BLaER1 treated with 17β-estradiol and CSF1 and Interleukin-3, amounts not matched to agents 10 nM and 100 nM (cell line): Measurements from ENCODE around the gene STIM1.
A peak's percentile ranks its signal among the peaks of the same experiment; 100 is the strongest.

Experiments
- H3K27ac ChIP-seq, 11 experiments: shearing (Covaris generic); formaldehyde crosslinking; 2 replicates each; pipeline ENCODE4 v1.8.1; 2022
- H3K27me3 ChIP-seq, 11 experiments: shearing (Covaris generic); formaldehyde crosslinking; 2 replicates each; pipeline ENCODE4 v1.8.1; 2022
- H3K36me3 ChIP-seq, 11 experiments: shearing (Covaris generic); formaldehyde crosslinking; 2 replicates each; pipeline ENCODE4 v1.8.1; 2022
- H3K4me1 ChIP-seq, 10 experiments: shearing (Covaris generic); formaldehyde crosslinking; 2 replicates each; pipeline ENCODE4 v1.8.1; 2022
- H3K4me2 ChIP-seq, 11 experiments: shearing (Covaris generic); formaldehyde crosslinking; 2 replicates each; pipeline ENCODE4 v1.8.1; 2022
- H3K4me3 ChIP-seq, 10 experiments: shearing (Covaris generic); formaldehyde crosslinking; 2 replicates each; pipeline ENCODE4 v1.8.1; 2022
- H3K9ac ChIP-seq, 11 experiments: shearing (Covaris generic); formaldehyde crosslinking; 2 replicates each; pipeline ENCODE4 v1.8.1; 2022
- H3K9me3 ChIP-seq, 11 experiments: shearing (Covaris generic); formaldehyde crosslinking; replicated peaks in 1 of 11; 2 replicates each; pipeline ENCODE4 v1.8.1; 2022
- H4K20me1 ChIP-seq, 11 experiments: shearing (Covaris generic); formaldehyde crosslinking; 2 replicates each; pipeline ENCODE4 v1.8.1; 2022
- Cebpa-rat ChIP-seq, 11 experiments: shearing (Covaris generic); IDR thresholded peaks; 2 replicates each; pipeline ENCODE4 v1.8.1; 2022

The STIM1 gene

GRCh38 chr11:3825473-3826154 is 29.9 kb upstream of the STIM1 start:
- TF ChIP-seq Cebpa-rat (IDR thresholded peaks at IDR 0.05): no peak
- Histone ChIP-seq H3K27ac (peak overlapping the region in 3 of 11 experiments; percentile 2 to 40 (median 26); a peak in 6 of 22 replicates), H3K4me2 (peak overlapping the region in 5 of 11 experiments; percentile 12 to 62 (median 33); a peak in 7 of 22 replicates)

GRCh38 chr11:3826721-3827120 is 28.7 kb upstream of the STIM1 start:
- Histone ChIP-seq H3K27ac (peak overlapping the region in 3 of 11 experiments; percentile 11 to 46 (median 39); a peak in 5 of 22 replicates), H3K4me1 (peaks cover 9 to 97% (median 45%) of the 10 kb centered on the region in 10 experiments; a peak in 19 of 20 replicates), H4K20me1 (peaks cover 34 to 88% (median 68%) of the 10 kb centered on the region in 11 experiments; a peak in 21 of 22 replicates), H3K9ac (peak overlapping the region in 3 of 11 experiments; percentile 5 to 35 (median 23); a peak in 3 of 22 replicates), H3K9me3 (no peaks in the 10 kb centered on the region), H3K27me3 (no peaks in the 10 kb centered on the region), H3K36me3 (peaks cover 56 to 81% (median 74%) of the 10 kb centered on the region in 11 experiments), H3K4me3 (no peak overlapping the region), H3K4me2 (peak overlapping the region in 3 of 11 experiments; percentile 23 to 62 (median 39); a peak in 7 of 22 replicates)
- TF ChIP-seq Cebpa-rat (IDR thresholded peaks at IDR 0.05): no peak

More at GRCh38 chr11:3825473-3826154, 29.9 kb upstream of the STIM1 start:
- Histone ChIP-seq H3K4me1 (peaks cover under 1 to 92% (median 34%) of the 10 kb centered on the region in 10 experiments; a peak in 17 of 20 replicates), H3K36me3 (peaks cover 54 to 70% (median 65%) of the 10 kb centered on the region in 11 experiments), H4K20me1 (peaks cover 23 to 77% (median 57%) of the 10 kb centered on the region in 11 experiments; a peak in 21 of 22 replicates), H3K9me3 (no peaks in the 10 kb centered on the region), H3K27me3 (no peaks in the 10 kb centered on the region), H3K4me3 (no peak overlapping the region), H3K9ac (no peak overlapping the region)

GRCh38 chr11:3827434-3828186 is 27.9 kb upstream of the STIM1 start:
- Histone ChIP-seq H3K9ac (0 out of 22 replicates have a peak overlapping the region, but pooled peaks of 2 of the 11 experiments have one; percentile 22 to 35), H3K9me3 (no peaks in the 10 kb centered on the region), H3K4me1 (peaks cover 14 to 100% (median 54%) of the 10 kb centered on the region in 10 experiments; a peak in 19 of 20 replicates), H3K27me3 (no peaks in the 10 kb centered on the region), H3K4me2 (peak overlapping the region in 3 of 11 experiments; percentile 23 to 62 (median 42); a peak in 6 of 22 replicates), H4K20me1 (peaks cover 42 to 97% (median 77%) of the 10 kb centered on the region in 11 experiments; a peak in 21 of 22 replicates), H3K4me3 (no peak overlapping the region), H3K36me3 (peaks cover 62 to 90% (median 83%) of the 10 kb centered on the region in 11 experiments), H3K27ac (peak overlapping the region in 2 of 11 experiments; percentile 11 to 46; a peak in 2 of 22 replicates)
- no peak for TF ChIP-seq Cebpa-rat (IDR thresholded peaks at IDR 0.05)

GRCh38 chr11:3830088-3830487 is 25.4 kb upstream of the STIM1 start:
- peak overlapping the region in 2 of 11 experiments; percentile 67 to 99; a peak in 3 of 22 replicates for H3K9ac ChIP-seq
- H3K36me3 ChIP-seq: peaks cover 78 to 100% (median 93%) of the 10 kb centered on the region in 11 experiments
- no peaks in the 10 kb centered on the region for H3K9me3 ChIP-seq
- peaks cover 64 to 100% (median 95%) of the 10 kb centered on the region in 11 experiments; a peak in 21 of 22 replicates for H4K20me1 ChIP-seq
- H3K27ac ChIP-seq: peak overlapping the region in 4 of 11 experiments; percentile 8 to 96 (median 94); a peak in 4 of 22 replicates
- no peaks in the 10 kb centered on the region for H3K27me3 ChIP-seq
- H3K4me3 ChIP-seq: 0 out of 20 replicates have a peak overlapping the region, but pooled peaks of 1 of the 10 experiments have one; percentile 18
- no peak for TF ChIP-seq Cebpa-rat (IDR thresholded peaks at IDR 0.05)
- peak overlapping the region in 5 of 11 experiments; percentile 92 to 100 (median 98); a peak in 8 of 22 replicates for H3K4me2 ChIP-seq
- H3K4me1 ChIP-seq: peaks cover 31 to 100% (median 65%) of the 10 kb centered on the region in 10 experiments

- Histone ChIP-seq H3K36me3 (peaks cover 73 to 99% (median 89%) of the 10 kb centered on the region in 11 experiments), H3K4me2 (peak overlapping the region in 10 of 11 experiments; percentile 4 to 100 (median 94); a peak in 16 of 22 replicates), H4K20me1 (peaks cover 70 to 100% (median 90%) of the 10 kb centered on the region in 11 experiments; a peak in 21 of 22 replicates), H3K9me3 (no peaks in the 10 kb centered on the region), H3K27me3 (no peaks in the 10 kb centered on the region), H3K27ac (peak overlapping the region in 10 of 11 experiments; percentile 1 to 96 (median 74); a peak in 16 of 22 replicates), H3K4me1 (peaks cover 37 to 100% (median 69%) of the 10 kb centered on the region in 10 experiments), H3K9ac (peak overlapping the region in 7 of 11 experiments; percentile 2 to 99 (median 43); a peak in 8 of 22 replicates), H3K4me3 (peak overlapping the region in 2 of 10 experiments; percentile 18 to 31; a peak in 3 of 20 replicates)
- no peak for TF ChIP-seq Cebpa-rat (IDR thresholded peaks at IDR 0.05)
Measured at GRCh38 chr11:3830730-3831129, 24.7 kb upstream of the STIM1 start.

- H3K27me3 ChIP-seq: no peaks in the 10 kb centered on the region
- peaks cover 46 to 100% (median 74%) of the 10 kb centered on the region in 10 experiments for H3K4me1 ChIP-seq
- H3K4me3 ChIP-seq: peak overlapping the region in 2 of 10 experiments; percentile 18 to 31; a peak in 3 of 20 replicates
- TF ChIP-seq Cebpa-rat (IDR thresholded peaks at IDR 0.05): no peak
- no peaks in the 10 kb centered on the region for H3K9me3 ChIP-seq
- H3K4me2 ChIP-seq: peak overlapping the region in 10 of 11 experiments; percentile 14 to 100 (median 94); a peak in 16 of 22 replicates
- peaks cover 69 to 100% (median 86%) of the 10 kb centered on the region in 11 experiments; a peak in 21 of 22 replicates for H4K20me1 ChIP-seq
- H3K9ac ChIP-seq: peak overlapping the region in 8 of 11 experiments; percentile 2 to 99 (median 42); a peak in 11 of 22 replicates
- H3K36me3 ChIP-seq: peaks cover 64 to 97% (median 81%) of the 10 kb centered on the region in 11 experiments
- peak overlapping the region; percentile 1 to 96 (median 58); a peak in 18 of 22 replicates for H3K27ac ChIP-seq
Measured at GRCh38 chr11:3831378-3832239, 23.9 kb upstream of the STIM1 start.

- H3K4me1 ChIP-seq: peaks cover 58 to 100% (median 84%) of the 10 kb centered on the region in 10 experiments
- H3K4me3 ChIP-seq: peak overlapping the region in 2 of 10 experiments; percentile 10 to 96; a peak in 3 of 20 replicates
- H3K36me3 ChIP-seq: peaks cover 52 to 85% (median 69%) of the 10 kb centered on the region in 11 experiments
- peaks cover 57 to 99% (median 86%) of the 10 kb centered on the region in 11 experiments; a peak in 21 of 22 replicates for H4K20me1 ChIP-seq
- H3K27ac ChIP-seq: peak overlapping the region in 9 of 11 experiments; percentile 58 to 96 (median 94); a peak in 11 of 22 replicates
- no peaks in the 10 kb centered on the region for H3K27me3 ChIP-seq
- H3K4me2 ChIP-seq: peak overlapping the region in 7 of 11 experiments; percentile 3 to 100 (median 98); a peak in 13 of 22 replicates
- no peak for TF ChIP-seq Cebpa-rat (IDR thresholded peaks at IDR 0.05)
- peak overlapping the region in 3 of 11 experiments; percentile 48 to 99 (median 67); a peak in 6 of 22 replicates for H3K9ac ChIP-seq
- no peaks in the 10 kb centered on the region for H3K9me3 ChIP-seq
Measured at GRCh38 chr11:3832816-3833215, 22.6 kb upstream of the STIM1 start.
